Loucy (cell line): ENCODE measurements around the gene FPR2.

ENCODE experiments used
- EZH2phosphoT487 ChIP-seq: fragments of 200-600 bp; IDR thresholded peaks from 2 replicates; pipeline ENCODE4 v1.6.1; 2018; ENCODE audit warnings: antibody characterized with exemption, mild to moderate bottlenecking, moderate library complexity, borderline replicate concordance
- TF ChIP-seq, protein P1 (sequence below): fragments of 200-600 bp; sonication (generic); conservative IDR thresholded peaks from 2 replicates; pipeline ENCODE4 v1.5.1; 2014; ENCODE audit warnings: mild to moderate bottlenecking, antibody characterized with exemption, low read length

DNA sequence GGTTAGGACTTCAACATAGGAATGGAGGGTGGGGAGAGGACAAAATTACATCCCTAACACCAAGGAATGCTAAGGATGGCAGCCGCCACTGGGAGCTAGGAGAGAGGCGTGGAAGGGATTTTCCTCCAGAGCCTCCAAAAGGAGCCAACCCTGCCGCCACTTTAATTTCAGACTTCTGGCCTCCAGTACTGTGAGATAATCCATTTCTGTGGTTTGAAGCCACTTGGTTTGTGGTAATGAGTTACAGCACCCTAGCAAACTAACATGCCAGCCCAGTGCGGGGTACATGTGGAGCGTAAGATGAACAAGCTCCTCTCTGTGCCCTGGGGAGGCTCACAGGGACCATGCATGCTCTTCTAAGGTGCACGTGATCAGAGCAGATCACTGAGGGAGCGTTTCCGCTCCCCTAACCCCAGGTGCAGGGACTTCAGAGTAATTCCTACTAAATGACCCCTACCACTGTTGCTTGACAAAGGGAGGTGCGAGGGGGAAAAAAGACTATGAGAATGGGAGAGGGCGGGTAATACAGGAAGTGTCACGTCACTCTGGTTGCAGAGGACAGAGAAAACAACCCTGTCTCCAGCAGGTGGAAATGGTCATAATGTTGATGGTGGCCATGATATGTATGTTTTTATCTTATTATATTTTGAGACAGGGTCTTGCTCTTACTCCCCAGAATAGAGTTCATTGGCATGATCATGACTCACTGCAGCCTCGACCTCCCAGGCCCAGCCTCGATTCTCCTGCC, 21.3 kb upstream of the FPR2 start:
- TF ChIP-seq, protein P1, sequence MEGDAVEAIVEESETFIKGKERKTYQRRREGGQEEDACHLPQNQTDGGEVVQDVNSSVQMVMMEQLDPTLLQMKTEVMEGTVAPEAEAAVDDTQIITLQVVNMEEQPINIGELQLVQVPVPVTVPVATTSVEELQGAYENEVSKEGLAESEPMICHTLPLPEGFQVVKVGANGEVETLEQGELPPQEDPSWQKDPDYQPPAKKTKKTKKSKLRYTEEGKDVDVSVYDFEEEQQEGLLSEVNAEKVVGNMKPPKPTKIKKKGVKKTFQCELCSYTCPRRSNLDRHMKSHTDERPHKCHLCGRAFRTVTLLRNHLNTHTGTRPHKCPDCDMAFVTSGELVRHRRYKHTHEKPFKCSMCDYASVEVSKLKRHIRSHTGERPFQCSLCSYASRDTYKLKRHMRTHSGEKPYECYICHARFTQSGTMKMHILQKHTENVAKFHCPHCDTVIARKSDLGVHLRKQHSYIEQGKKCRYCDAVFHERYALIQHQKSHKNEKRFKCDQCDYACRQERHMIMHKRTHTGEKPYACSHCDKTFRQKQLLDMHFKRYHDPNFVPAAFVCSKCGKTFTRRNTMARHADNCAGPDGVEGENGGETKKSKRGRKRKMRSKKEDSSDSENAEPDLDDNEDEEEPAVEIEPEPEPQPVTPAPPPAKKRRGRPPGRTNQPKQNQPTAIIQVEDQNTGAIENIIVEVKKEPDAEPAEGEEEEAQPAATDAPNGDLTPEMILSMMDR = no peak
- no peak for TF ChIP-seq EZH2phosphoT487
